Lower leg skin (tissue), 3 donors: ENCODE results near the gene LLCFC1.

Experiments
- POLR2A ChIP-seq, 2 donors: fragments of 450-650 bp; IDR thresholded peaks; one replicate each; pipeline ENCODE4 v1.6.1; 2016 to 2017; ENCODE audit warnings: antibody characterized with exemption in 2 of 2, mild to moderate bottlenecking in 1 of 2, moderate library complexity in 1 of 2
- TF ChIP-seq, protein P1 (sequence below), 3 donors: fragments of 450-650 bp; IDR thresholded peaks; one replicate each; pipeline ENCODE4 v1.5.1; 2016; ENCODE audit warnings: antibody characterized with exemption in 3 of 3, mild to moderate bottlenecking in 3 of 3, moderate library complexity in 2 of 3

DNA sequence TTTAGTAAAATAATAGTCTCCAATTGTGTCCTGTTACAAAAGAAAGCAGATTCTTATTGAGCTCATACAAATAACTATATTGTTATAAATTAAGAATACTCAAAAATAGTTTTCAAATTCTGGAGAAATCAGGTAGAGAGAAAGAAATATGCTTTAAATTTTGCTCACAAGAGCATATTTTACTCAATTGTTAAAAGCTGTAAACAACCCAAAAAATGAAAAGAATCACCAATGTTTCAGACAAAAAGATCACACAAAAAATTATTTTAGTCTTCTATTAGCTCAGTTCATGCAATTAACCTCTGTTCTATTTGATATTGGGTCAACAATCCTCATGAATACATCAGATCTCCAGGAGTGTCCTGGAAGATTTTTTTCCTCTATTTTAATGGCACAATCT, 35.2 kb upstream of the LLCFC1 start:
- TF ChIP-seq, protein P1, sequence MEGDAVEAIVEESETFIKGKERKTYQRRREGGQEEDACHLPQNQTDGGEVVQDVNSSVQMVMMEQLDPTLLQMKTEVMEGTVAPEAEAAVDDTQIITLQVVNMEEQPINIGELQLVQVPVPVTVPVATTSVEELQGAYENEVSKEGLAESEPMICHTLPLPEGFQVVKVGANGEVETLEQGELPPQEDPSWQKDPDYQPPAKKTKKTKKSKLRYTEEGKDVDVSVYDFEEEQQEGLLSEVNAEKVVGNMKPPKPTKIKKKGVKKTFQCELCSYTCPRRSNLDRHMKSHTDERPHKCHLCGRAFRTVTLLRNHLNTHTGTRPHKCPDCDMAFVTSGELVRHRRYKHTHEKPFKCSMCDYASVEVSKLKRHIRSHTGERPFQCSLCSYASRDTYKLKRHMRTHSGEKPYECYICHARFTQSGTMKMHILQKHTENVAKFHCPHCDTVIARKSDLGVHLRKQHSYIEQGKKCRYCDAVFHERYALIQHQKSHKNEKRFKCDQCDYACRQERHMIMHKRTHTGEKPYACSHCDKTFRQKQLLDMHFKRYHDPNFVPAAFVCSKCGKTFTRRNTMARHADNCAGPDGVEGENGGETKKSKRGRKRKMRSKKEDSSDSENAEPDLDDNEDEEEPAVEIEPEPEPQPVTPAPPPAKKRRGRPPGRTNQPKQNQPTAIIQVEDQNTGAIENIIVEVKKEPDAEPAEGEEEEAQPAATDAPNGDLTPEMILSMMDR (IDR thresholded peaks at IDR 0.05) = no peak
- TF ChIP-seq POLR2A (IDR thresholded peaks at IDR 0.05) = no peak
